Naive thymus-derived CD4-positive, alpha-beta T cell (primary cell): Measurements from ENCODE around the gene SLC22A23. TPM values are rescaled to one million over a fixed set of nuclear protein-coding genes. Genes with fewer than 3 reads are reported as not detected.
A peak's percentile ranks its signal among the peaks of the same experiment; 100 is the strongest.

Experiments
- ATAC-seq: fragments of 150-1000 bp; cut with Tn5 transposase; 2 replicates; pipeline ENCODE4 v1.10.0; 2021; ENCODE audit warnings: mild to moderate bottlenecking, moderate library complexity
- CTCF ChIA-PET: fragments of 350-600 bp; sonication (Branson Sonifier 250); formaldehyde crosslinking; loops from one replicate; lab custom pipeline; 2021; ENCODE audit warnings: antibody characterized with exemption; lab: Charles Lee
- POLR2A ChIA-PET: fragments of 350-600 bp; sonication (Branson Sonifier 250); formaldehyde crosslinking; loops from one replicate; lab custom pipeline; 2021; ENCODE audit warnings: antibody characterized with exemption, inconsistent platforms; lab: Charles Lee
- DNase-seq, 9 donors: peaks; one replicate each; pipeline versions ENCODE4 v3.0.0 to v3.0.0-alpha.2; 2020 to 2022; ENCODE audit warnings: mixed read lengths in 1 of 9
- H3K27ac ChIP-seq: one replicate; pipeline ENCODE4 v1.7.0; 2013; ENCODE audit warnings: mild to moderate bottlenecking, low read depth, low read length, moderate library complexity
- H3K27me3 ChIP-seq, 2 donors: one replicate each; pipeline ENCODE4 v1.7.0; 2013; ENCODE audit warnings: low read length in 2 of 2, mild to moderate bottlenecking in 2 of 2, moderate library complexity in 2 of 2; ENCODE audit not compliant: control insufficient read depth in 2 of 2, insufficient read depth in 2 of 2
- H3K36me3 ChIP-seq, 3 experiments: 1 replicate in 2 of 3; 2 replicates in 1 of 3; pipeline ENCODE4 v1.7.0; 2013; ENCODE audit warnings: low read length in 3 of 3, mild to moderate bottlenecking in 3 of 3, moderate library complexity in 1 of 3; ENCODE audit not compliant: insufficient read depth in 3 of 3, control insufficient read depth in 2 of 3
- H3K4me1 ChIP-seq, 2 donors: one replicate each; pipeline ENCODE4 v1.7.0; 2013; ENCODE audit warnings: low read length in 2 of 2, mild to moderate bottlenecking in 2 of 2, moderate library complexity in 1 of 2; ENCODE audit not compliant: control insufficient read depth in 2 of 2, insufficient read depth in 2 of 2
- H3K4me3 ChIP-seq: 2 replicates; pipeline ENCODE4 v1.7.0; 2013; ENCODE audit warnings: mild to moderate bottlenecking, low read length
- H3K9me3 ChIP-seq, 3 experiments: 1 replicate in 2 of 3; 2 replicates in 1 of 3; pipeline ENCODE4 v1.7.0; 2013; ENCODE audit warnings: low read length in 3 of 3; ENCODE audit not compliant: control insufficient read depth in 2 of 3
- H3K27ac Mint-ChIP-seq, 9 donors: one replicate each; pipeline ENCODE4 v1.8.0; 2020 to 2022; ENCODE audit warnings: mixed read lengths in 9 of 9, mild to moderate bottlenecking in 8 of 9, moderate library complexity in 5 of 9, inconsistent platforms in 2 of 9
- H3K27me3 Mint-ChIP-seq, 5 donors: one replicate each; pipeline ENCODE4 v1.8.0; 2021 to 2022; ENCODE audit warnings: mixed read lengths in 5 of 5, mild to moderate bottlenecking in 1 of 5
- H3K36me3 Mint-ChIP-seq, 5 donors: one replicate each; pipeline ENCODE4 v1.8.0; 2020 to 2022; ENCODE audit warnings: mixed read lengths in 5 of 5, mild to moderate bottlenecking in 3 of 5, inconsistent platforms in 1 of 5
- H3K4me1 Mint-ChIP-seq, 7 donors: one replicate each; pipeline ENCODE4 v1.8.0; 2020 to 2022; ENCODE audit warnings: mixed read lengths in 7 of 7, mild to moderate bottlenecking in 3 of 7, inconsistent platforms in 1 of 7
- H3K4me3 Mint-ChIP-seq, 10 donors: one replicate each; pipeline ENCODE4 v1.8.0; 2020 to 2022; ENCODE audit warnings: mild to moderate bottlenecking in 10 of 10, mixed read lengths in 10 of 10, moderate library complexity in 6 of 10, inconsistent platforms in 2 of 10
- H3K9me3 Mint-ChIP-seq, 11 donors: one replicate each; pipeline ENCODE4 v1.8.0; 2020 to 2022; ENCODE audit warnings: mixed read lengths in 11 of 11, mild to moderate bottlenecking in 4 of 11, inconsistent platforms in 1 of 11, moderate library complexity in 1 of 11
- intact Hi-C, 2 donors: fragments of 100-400 bp; cut with micrococcal nuclease; formaldehyde crosslinking; loops; one replicate each; pipeline ENCODE4 v1.15.1; 2023
- polyA plus RNA-seq, 2 donors: library from polyadenylated mRNA; unstranded; fragments of 300-500 nt; fragmentation: Illumina TruSeq; gene quantifications; one replicate each; pipeline ENCODE4 v1.2.3, GENCODE V29; 2021
- total RNA-seq, 6 experiments: library from RNA in 5 of 6; stranded (reverse) in 5 of 6; gene quantifications; 1 replicate in 5 of 6; 2 replicates in 1 of 6; pipeline ENCODE4 v1.2.3 and lab custom pipeline; 2021 to 2026

SLC22A23 gene
- total and polyA plus RNA-seq, 7 experiments from 2014 or later, result 1.1 to 23.8 (median 13.6) TPM

- peaks cover 0 to 52% (median 32%) of the 10 kb centered on the region in 7 donors for H3K4me1 Mint-ChIP-seq
- peaks cover 0 to 20% (median 8%) of the 10 kb centered on the region in 5 donors for H3K36me3 Mint-ChIP-seq
- ATAC-seq (no peak), DNase-seq (no peak)
- H3K27ac Mint-ChIP-seq, result peak overlapping the region in 1 of 9 donors; percentile 49
- no peak overlapping the region for H3K4me3 Mint-ChIP-seq
- ChIA-PET CTCF (interaction anchor here (0.5 to 2.1 kb wide), 5 partner anchors 11 to 142 kb away, joined by 3 to 8 read pairs (median 4); no protein-coding TSS in a partner anchor), POLR2A (interaction anchor here (0.6 to 1.2 kb wide), 2 partner anchors 11 to 152 kb away, joined by 3 to 5 read pairs; no protein-coding TSS in a partner anchor)
- no peaks in the 10 kb centered on the region for H3K9me3 Mint-ChIP-seq
- no peaks in the 10 kb centered on the region for H3K27me3 Mint-ChIP-seq
- Histone ChIP-seq H3K4me1 (no peaks in the 10 kb centered on the region), H3K36me3 (no peaks in the 10 kb centered on the region), H3K27ac (no peak overlapping the region), H3K4me3 (no peak overlapping the region), H3K9me3 (no peaks in the 10 kb centered on the region), H3K27me3 (no peaks in the 10 kb centered on the region)
- intact Hi-C loops, result no loop called here
These were observed 14.2 kb downstream of the SLC22A23 start for GRCh38 chr6:3442431-3443220.

DNA sequence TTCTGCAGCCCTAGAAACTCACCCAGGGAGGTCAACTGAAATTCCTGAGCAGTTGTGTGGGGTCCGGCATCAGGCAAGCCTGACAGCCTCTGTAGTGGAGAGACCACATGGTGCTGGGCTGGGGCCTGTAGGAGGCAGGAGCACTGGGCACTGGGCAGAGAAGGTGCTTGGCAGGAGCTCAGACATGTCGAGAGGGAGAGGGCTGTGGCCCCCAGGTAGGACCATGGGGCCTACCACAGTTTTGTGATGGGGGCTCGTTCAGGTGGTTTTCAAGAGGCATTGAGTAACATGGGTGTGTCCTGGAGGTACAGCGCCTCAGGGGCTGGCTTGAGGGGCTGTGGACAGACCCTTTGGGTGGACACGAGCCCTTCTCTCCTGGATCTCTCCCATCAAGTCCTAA is 15.9 kb downstream of the SLC22A23 start:
- ChIA-PET POLR2A (no interaction called here), CTCF (no interaction called here)
- no peak overlapping the region for H3K4me3 Mint-ChIP-seq
- no peak for DNase-seq
- peak overlapping the region in 1 of 9 donors; percentile 52 for H3K27ac Mint-ChIP-seq
- no peak for ATAC-seq
- Histone ChIP-seq H3K4me3 (no peak overlapping the region), H3K4me1 (no peaks in the 10 kb centered on the region), H3K27me3 (no peaks in the 10 kb centered on the region), H3K27ac (no peak overlapping the region), H3K9me3 (no peaks in the 10 kb centered on the region), H3K36me3 (no peaks in the 10 kb centered on the region)
- intact Hi-C loops, result no loop called here
- peaks cover 0 to 29% (median 12%) of the 10 kb centered on the region in 5 donors for H3K36me3 Mint-ChIP-seq
- H3K27me3 Mint-ChIP-seq, result no peaks in the 10 kb centered on the region
- peaks cover 0 to 48% (median 20%) of the 10 kb centered on the region in 7 donors for H3K4me1 Mint-ChIP-seq
- H3K9me3 Mint-ChIP-seq, result no peaks in the 10 kb centered on the region

- Histone ChIP-seq H3K36me3 (no peaks in the 10 kb centered on the region), H3K27me3 (no peaks in the 10 kb centered on the region), H3K4me1 (no peaks in the 10 kb centered on the region), H3K27ac (no peak overlapping the region), H3K4me3 (no peak overlapping the region), H3K9me3 (no peaks in the 10 kb centered on the region)
- ATAC-seq (no peak), DNase-seq (no peak)
- H3K4me1 Mint-ChIP-seq, result peaks cover 0 to 46% (median 13%) of the 10 kb centered on the region in 7 donors
- H3K27ac Mint-ChIP-seq, result peak overlapping the region in 2 of 9 donors; percentile 32 to 41
- CTCF ChIA-PET, result interaction anchor here (1.1 kb wide), 1 partner anchor 14 kb away, joined by 3 read pairs; no protein-coding TSS in a partner anchor
- H3K36me3 Mint-ChIP-seq, result peaks cover 0 to 31% (median 16%) of the 10 kb centered on the region in 5 donors
- no peaks in the 10 kb centered on the region for H3K9me3 Mint-ChIP-seq
- H3K27me3 Mint-ChIP-seq, result peaks cover 0 to 2% (median 0%) of the 10 kb centered on the region in 5 donors
- POLR2A ChIA-PET, result interaction anchor here (0.7 kb wide), 1 partner anchor 48 kb away, joined by 3 read pairs; no protein-coding TSS in a partner anchor
- intact Hi-C loops, result loop anchor here in 1 of 2 donors (2.0 kb wide), 1 partner anchor 13 kb away; no protein-coding TSS in a partner anchor
- H3K4me3 Mint-ChIP-seq, result no peak overlapping the region
These were observed 16.9 kb downstream of the SLC22A23 start for GRCh38 chr6:3439961-3440360.

- Mint-ChIP-seq H3K27ac (peak overlapping the region in 1 of 9 donors; percentile 36), H3K27me3 (peaks cover 0 to 2% (median 0%) of the 10 kb centered on the region in 5 donors), H3K36me3 (peaks cover 0 to 31% (median 16%) of the 10 kb centered on the region in 5 donors), H3K9me3 (no peaks in the 10 kb centered on the region), H3K4me1 (peaks cover 0 to 39% (median 7%) of the 10 kb centered on the region in 7 donors), H3K4me3 (no peak overlapping the region)
- POLR2A ChIA-PET, result no interaction called here
- H3K4me3 ChIP-seq, result no peak overlapping the region
- no peak overlapping the region for H3K27ac ChIP-seq
- DNase-seq (no peak), ATAC-seq (no peak)
- H3K4me1 ChIP-seq, result no peaks in the 10 kb centered on the region
- no peaks in the 10 kb centered on the region for H3K27me3 ChIP-seq
- CTCF ChIA-PET, result no interaction called here
- intact Hi-C loops, result loop anchor here in 1 of 2 donors (2.0 kb wide), 1 partner anchor 14 kb away; no protein-coding TSS in a partner anchor
- no peaks in the 10 kb centered on the region for H3K9me3 ChIP-seq
- no peaks in the 10 kb centered on the region for H3K36me3 ChIP-seq
These were observed 18.4 kb downstream of the SLC22A23 start for GRCh38 chr6:3438190-3439167.

GRCh38 chr6:3433005-3433404 is 23.8 kb downstream of the SLC22A23 start:
- Mint-ChIP-seq H3K27me3 (peaks cover 0 to 5% (median 0%) of the 10 kb centered on the region in 5 donors), H3K36me3 (peaks cover 0 to 35% (median 15%) of the 10 kb centered on the region in 5 donors), H3K4me1 (peaks cover 0 to 17% (median 4%) of the 10 kb centered on the region in 7 donors), H3K27ac (no peak overlapping the region), H3K9me3 (no peaks in the 10 kb centered on the region), H3K4me3 (no peak overlapping the region)
- Histone ChIP-seq H3K27me3 (no peaks in the 10 kb centered on the region), H3K4me3 (no peak overlapping the region), H3K27ac (no peak overlapping the region), H3K9me3 (no peaks in the 10 kb centered on the region), H3K36me3 (no peaks in the 10 kb centered on the region), H3K4me1 (no peaks in the 10 kb centered on the region)
- intact Hi-C loops, result no loop called here
- no peak for ATAC-seq
- CTCF ChIA-PET, result no interaction called here
- DNase-seq, result no peak
- POLR2A ChIA-PET, result no interaction called here

- no peak overlapping the region for H3K27ac ChIP-seq
- intact Hi-C loops, result no loop called here
- Mint-ChIP-seq H3K9me3 (no peaks in the 10 kb centered on the region), H3K27ac (no peak overlapping the region), H3K27me3 (peaks cover 0 to 5% (median 0%) of the 10 kb centered on the region in 5 donors), H3K4me3 (peak overlapping the region in 1 of 10 donors; percentile 8), H3K36me3 (peaks cover 0 to 34% (median 12%) of the 10 kb centered on the region in 5 donors), H3K4me1 (peaks cover 0 to 22% (median 2%) of the 10 kb centered on the region in 7 donors)
- ChIA-PET CTCF (no interaction called here), POLR2A (no interaction called here)
- no peaks in the 10 kb centered on the region for H3K4me1 ChIP-seq
- no peak overlapping the region for H3K4me3 ChIP-seq
- ATAC-seq (no peak), DNase-seq (no peak)
- no peaks in the 10 kb centered on the region for H3K27me3 ChIP-seq
- no peaks in the 10 kb centered on the region for H3K36me3 ChIP-seq
- H3K9me3 ChIP-seq, result no peaks in the 10 kb centered on the region
These were observed 24.4 kb downstream of the SLC22A23 start for GRCh38 chr6:3432416-3432815.
